ENCODE results near the gene GSPT1.

DNA sequence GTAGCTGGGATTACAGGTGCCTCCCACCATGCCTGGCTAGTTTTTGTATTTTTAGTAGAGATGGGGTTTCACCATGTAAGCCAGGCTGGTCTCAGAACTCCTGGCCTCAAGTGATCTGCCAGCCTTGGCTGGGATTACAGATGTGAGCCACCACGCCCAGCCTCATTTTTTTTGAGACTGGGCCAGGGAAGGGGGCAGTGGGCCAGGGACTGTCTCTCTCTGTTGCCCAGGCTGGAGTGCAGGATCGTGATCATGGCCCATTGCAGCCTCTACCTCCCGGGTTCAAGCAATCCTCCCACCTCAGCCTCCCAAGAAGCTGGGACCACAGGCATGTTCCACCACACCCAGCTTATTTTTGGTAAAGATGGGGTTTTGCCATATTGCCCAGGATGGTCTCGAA is 80.4 kb downstream of the GSPT1 start:
- TF ChIP-seq, protein P1, sequence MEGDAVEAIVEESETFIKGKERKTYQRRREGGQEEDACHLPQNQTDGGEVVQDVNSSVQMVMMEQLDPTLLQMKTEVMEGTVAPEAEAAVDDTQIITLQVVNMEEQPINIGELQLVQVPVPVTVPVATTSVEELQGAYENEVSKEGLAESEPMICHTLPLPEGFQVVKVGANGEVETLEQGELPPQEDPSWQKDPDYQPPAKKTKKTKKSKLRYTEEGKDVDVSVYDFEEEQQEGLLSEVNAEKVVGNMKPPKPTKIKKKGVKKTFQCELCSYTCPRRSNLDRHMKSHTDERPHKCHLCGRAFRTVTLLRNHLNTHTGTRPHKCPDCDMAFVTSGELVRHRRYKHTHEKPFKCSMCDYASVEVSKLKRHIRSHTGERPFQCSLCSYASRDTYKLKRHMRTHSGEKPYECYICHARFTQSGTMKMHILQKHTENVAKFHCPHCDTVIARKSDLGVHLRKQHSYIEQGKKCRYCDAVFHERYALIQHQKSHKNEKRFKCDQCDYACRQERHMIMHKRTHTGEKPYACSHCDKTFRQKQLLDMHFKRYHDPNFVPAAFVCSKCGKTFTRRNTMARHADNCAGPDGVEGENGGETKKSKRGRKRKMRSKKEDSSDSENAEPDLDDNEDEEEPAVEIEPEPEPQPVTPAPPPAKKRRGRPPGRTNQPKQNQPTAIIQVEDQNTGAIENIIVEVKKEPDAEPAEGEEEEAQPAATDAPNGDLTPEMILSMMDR (IDR thresholded peaks at IDR 0.05; ENCODE audit: low read depth, low read length, poor library complexity, severe bottlenecking): no peak
- TF ChIP-seq EZH2phosphoT487 (IDR thresholded peaks at IDR 0.05; ENCODE audit: borderline replicate concordance, low read length): no peak
